Natural killer cell treated with Interleukin-12 subunit alpha and Interleukin-12 subunit beta and Interleukin-15 and Interleukin-18, amount 100 ng/mL, for 72 hours (primary cell): ENCODE measurements around the gene GMIP. TPM values are rescaled to one million over a fixed set of nuclear protein-coding genes. Genes with fewer than 3 reads are reported as not detected.
A peak's percentile ranks its signal among the peaks of the same experiment; 100 is the strongest.
"Not testable (repeated sequence)": the region's sequence is repeated elsewhere in the genome, so short reads cannot be mapped to it uniquely, and the experiment has no call there.

ENCODE experiments used
- ATAC-seq, 2 donors: fragments of 150-1000 bp; cut with Tn5 transposase in 1 of 2; sonication (Bioruptor Pico), chemical (Tn5 transposase) in 1 of 2; 2 replicates each; pipeline ENCODE4 v1.10.0; 2021
- DNase-seq: peaks from one replicate; pipeline ENCODE4 v3.0.0; 2022; ENCODE audit warnings: low spot score
- H3K27ac Mint-ChIP-seq, 2 donors: 1 replicate in 1 of 2; 2 replicates in 1 of 2; pipeline ENCODE4 v1.8.0; 2022; ENCODE audit warnings: mixed read lengths in 2 of 2, mild to moderate bottlenecking in 1 of 2, moderate library complexity in 1 of 2
- H3K27me3 Mint-ChIP-seq, 2 donors: 1 replicate in 1 of 2; 2 replicates in 1 of 2; pipeline ENCODE4 v1.8.0; 2022; ENCODE audit warnings: mixed read lengths in 2 of 2
- H3K36me3 Mint-ChIP-seq: one replicate; pipeline ENCODE4 v1.8.0; 2022; ENCODE audit warnings: mixed read lengths
- H3K4me1 Mint-ChIP-seq, 2 donors: 1 replicate in 1 of 2; 2 replicates in 1 of 2; pipeline ENCODE4 v1.8.0; 2022; ENCODE audit warnings: low read depth in 2 of 2, mixed read lengths in 2 of 2, mild to moderate bottlenecking in 1 of 2
- H3K4me3 Mint-ChIP-seq: one replicate; pipeline ENCODE4 v1.8.0; 2022; ENCODE audit warnings: mixed read lengths
- H3K9me3 Mint-ChIP-seq: 2 replicates; pipeline ENCODE4 v1.8.0; 2022; ENCODE audit warnings: mixed read lengths
- total RNA-seq, 2 donors: library from RNA; stranded (reverse); gene quantifications; one replicate each; pipeline ENCODE4 v1.2.3, GENCODE V29; 2022

GMIP gene
- total RNA-seq, 2 donors from 2014 or later, result 87.2 to 112 TPM

- no peaks in the 10 kb centered on the region for H3K27me3 Mint-ChIP-seq
- H3K4me3 Mint-ChIP-seq, result no peak overlapping the region
- H3K4me1 Mint-ChIP-seq, result peaks cover 22 to 24% of the 10 kb centered on the region in 2 donors
- no peaks in the 10 kb centered on the region for H3K9me3 Mint-ChIP-seq
- ATAC-seq, result no peak
- peak overlapping the region in 1 of 2 donors; percentile 33 for H3K27ac Mint-ChIP-seq
- DNase-seq, result no peak
- no peaks in the 10 kb centered on the region for H3K36me3 Mint-ChIP-seq
Measured at GRCh38 chr19:19624032-19624570, 19.4 kb downstream of the GMIP start.

GRCh38 chr19:19623383-19623782 lies 20.1 kb downstream of the GMIP start:
- no peak for DNase-seq
- Mint-ChIP-seq H3K36me3 (no peaks in the 10 kb centered on the region), H3K4me3 (no peak overlapping the region), H3K27me3 (no peaks in the 10 kb centered on the region), H3K9me3 (no peaks in the 10 kb centered on the region), H3K27ac (peak overlapping the region in 1 of 2 donors; percentile 33), H3K4me1 (peaks cover 26 to 29% of the 10 kb centered on the region in 2 donors)
- no peak for ATAC-seq

DNA sequence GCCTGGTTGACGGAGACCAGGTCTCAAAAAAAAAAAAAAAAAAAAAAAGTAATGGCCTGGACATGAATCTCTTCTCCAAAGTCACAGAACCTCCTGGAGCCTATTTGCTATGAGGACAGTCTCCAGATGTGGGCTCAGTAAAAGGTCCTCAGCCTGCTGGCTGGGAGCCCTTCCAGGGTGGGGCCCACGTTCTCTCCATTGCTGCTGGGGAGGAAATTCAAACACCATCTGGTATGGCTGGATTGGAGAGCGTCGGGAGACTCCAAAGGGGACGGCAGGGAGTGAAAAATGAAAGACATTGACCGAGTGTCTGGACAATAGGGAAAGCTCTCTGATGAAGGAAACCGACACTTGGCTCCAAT lies 23.6 kb downstream of the GMIP start:
- no peaks in the 10 kb centered on the region for H3K9me3 Mint-ChIP-seq
- H3K4me3 Mint-ChIP-seq, result no peak overlapping the region
- peaks cover 6% of the 10 kb centered on the region for H3K36me3 Mint-ChIP-seq
- peaks cover 30 to 34% of the 10 kb centered on the region in 2 donors for H3K4me1 Mint-ChIP-seq
- no peaks in the 10 kb centered on the region for H3K27me3 Mint-ChIP-seq
- no peak overlapping the region for H3K27ac Mint-ChIP-seq
- DNase-seq, result no peak
- no peak for ATAC-seq

DNA sequence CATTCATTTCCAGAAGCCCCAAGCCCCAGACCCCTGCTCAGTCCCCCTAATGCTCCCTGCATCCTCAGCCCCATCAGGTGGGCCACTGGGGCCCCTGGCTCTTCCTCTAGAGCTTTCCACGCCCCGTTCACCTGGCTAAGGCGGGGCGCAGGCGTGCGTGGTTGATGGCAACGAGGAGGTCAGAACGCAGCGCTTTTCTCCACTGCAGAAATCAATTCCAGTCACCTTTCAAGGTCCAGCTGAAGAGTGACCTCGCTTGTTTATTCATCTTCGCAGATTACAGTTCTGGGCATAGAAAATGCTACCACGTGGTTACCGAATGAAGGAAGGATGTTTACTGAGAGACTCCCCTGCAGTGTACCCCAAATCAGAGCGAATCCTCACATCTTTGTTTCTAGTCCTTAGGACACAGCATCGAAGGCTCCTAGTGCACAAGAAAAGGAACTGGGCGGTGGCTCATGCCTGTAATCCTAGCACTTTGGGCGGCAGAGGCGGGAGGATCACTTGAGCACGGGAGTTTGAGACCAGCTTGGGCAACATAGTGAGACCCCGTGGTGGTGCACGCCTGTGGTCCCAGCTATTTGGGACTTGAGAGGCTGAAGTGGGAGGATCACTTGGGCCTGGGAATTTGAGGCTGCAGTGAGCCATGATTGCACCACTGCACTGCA lies 24.1 kb downstream of the GMIP start:
- no peaks in the 10 kb centered on the region for H3K9me3 Mint-ChIP-seq
- H3K4me3 Mint-ChIP-seq, result peak overlapping the region; percentile 91
- ATAC-seq (no peak), DNase-seq (no peak)
- H3K36me3 Mint-ChIP-seq, result peaks cover 6% of the 10 kb centered on the region
- H3K27ac Mint-ChIP-seq, result peak overlapping the region; percentile 61 to 87
- H3K4me1 Mint-ChIP-seq, result peaks cover 33 to 38% of the 10 kb centered on the region in 2 donors
- H3K27me3 Mint-ChIP-seq, result no peaks in the 10 kb centered on the region

DNA sequence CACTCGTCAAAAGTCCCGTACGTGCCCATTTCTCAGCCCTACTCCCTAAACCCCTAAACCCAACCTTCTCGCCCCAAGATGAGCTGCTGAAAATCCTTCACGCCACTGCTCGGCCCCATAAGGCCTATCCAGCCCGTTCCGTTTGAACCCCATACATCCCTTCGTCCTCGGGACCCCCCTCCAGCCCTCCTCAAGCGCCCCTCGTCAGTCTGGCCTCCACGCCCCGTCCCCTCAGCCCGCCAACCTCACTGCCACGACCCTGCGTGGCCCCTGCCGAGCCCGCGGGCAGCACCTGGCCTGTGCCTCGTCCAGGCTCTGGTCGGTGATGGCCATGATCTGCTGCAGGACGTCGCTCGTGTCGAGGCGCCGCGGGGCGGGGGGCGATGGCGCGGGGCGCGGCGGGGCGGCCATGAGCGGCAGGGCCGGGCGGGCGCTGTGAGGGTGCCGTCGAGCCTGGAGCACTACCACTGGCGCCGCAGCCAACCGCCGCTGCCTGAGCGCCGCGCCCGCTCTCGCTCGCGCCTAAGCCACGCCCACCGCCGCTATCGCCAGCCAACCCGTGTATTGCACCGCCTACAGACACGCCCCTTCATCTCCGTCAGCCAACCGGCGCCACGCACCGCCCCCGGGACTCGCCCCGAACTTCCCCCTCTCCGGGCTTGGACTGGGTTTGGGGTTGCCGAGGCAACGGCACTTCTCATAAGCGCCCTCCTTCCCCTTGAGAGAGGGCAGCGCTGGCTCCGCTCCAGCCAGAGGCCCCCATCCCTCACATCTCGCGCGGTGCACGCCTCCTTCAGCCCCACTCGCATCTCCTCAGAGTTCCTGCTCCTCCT lies 25.0 kb downstream of the GMIP start, which contains the start of gene PBX4:
Gene PBX4 (minus strand): TSS at position 469 of the 833 bp plus-strand sequence. CDS start 58 bp downstream, at position 411.
- H3K4me1 Mint-ChIP-seq, result peaks cover 41 to 45% of the 10 kb centered on the region in 2 donors
- ATAC-seq, result peak; percentile 97 to 98

DNA sequence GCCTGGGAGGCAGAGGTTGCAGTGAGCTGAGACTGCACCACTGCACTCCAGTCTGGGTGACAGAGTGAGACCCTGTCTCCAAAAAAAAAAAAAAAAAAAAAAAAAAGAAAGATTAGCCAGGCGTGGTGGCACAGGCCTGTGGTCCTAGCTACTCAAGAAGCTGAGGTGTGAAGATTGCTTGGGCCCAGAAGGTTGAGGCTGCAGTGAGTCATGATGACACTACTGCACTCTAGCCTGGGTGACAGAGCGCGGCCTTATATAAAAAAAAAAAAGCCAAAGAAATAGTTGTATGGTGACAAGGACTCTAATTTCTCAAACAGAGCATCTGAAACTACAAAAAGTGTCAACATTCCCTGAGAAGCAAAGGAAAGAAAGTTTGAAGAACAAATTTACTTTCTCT lies 28.4 kb downstream of the GMIP start:
- H3K9me3 Mint-ChIP-seq, result no peaks in the 10 kb centered on the region
- peak overlapping the region; percentile 87 to 92 for H3K27ac Mint-ChIP-seq
- H3K27me3 Mint-ChIP-seq, result no peaks in the 10 kb centered on the region
- ATAC-seq (peak; percentile 70 to 76), DNase-seq (peak; percentile 79)
- peaks cover 6% of the 10 kb centered on the region for H3K36me3 Mint-ChIP-seq
- H3K4me1 Mint-ChIP-seq, result peaks cover 44 to 46% of the 10 kb centered on the region in 2 donors
- H3K4me3 Mint-ChIP-seq, result peak overlapping the region; percentile 85

More for the DNA sequence above, 25.0 kb downstream of the GMIP start, which contains the start of gene PBX4:
- Mint-ChIP-seq H3K9me3 (no peaks in the 10 kb centered on the region), H3K36me3 (peaks cover 6% of the 10 kb centered on the region), H3K27me3 (no peaks in the 10 kb centered on the region), H3K4me3 (peak within 1 kb of the TSS; percentile 91), H3K27ac (peak within 1 kb of the TSS; percentile 61 to 87)
- DNase-seq, result peak; percentile 98

- Mint-ChIP-seq H3K27ac (peak overlapping the region; percentile 87 to 92), H3K4me3 (peak overlapping the region; percentile 85), H3K36me3 (peaks cover 6% of the 10 kb centered on the region), H3K4me1 (peaks cover 38 to 41% of the 10 kb centered on the region in 2 donors), H3K27me3 (no peaks in the 10 kb centered on the region), H3K9me3 (no peaks in the 10 kb centered on the region)
- no peak for ATAC-seq
- no peak for DNase-seq
Measured at GRCh38 chr19:19613506-19613905, 30.0 kb downstream of the GMIP start.

GRCh38 chr19:19610376-19611202 lies 32.9 kb downstream of the GMIP start:
- DNase-seq (no peak), ATAC-seq (no peak)
- Mint-ChIP-seq H3K4me3 (no peak overlapping the region), H3K27me3 (no peaks in the 10 kb centered on the region), H3K9me3 (no peaks in the 10 kb centered on the region), H3K36me3 (peaks cover 6% of the 10 kb centered on the region), H3K4me1 (peaks cover 24 to 26% of the 10 kb centered on the region in 2 donors), H3K27ac (no peak overlapping the region)

DNA sequence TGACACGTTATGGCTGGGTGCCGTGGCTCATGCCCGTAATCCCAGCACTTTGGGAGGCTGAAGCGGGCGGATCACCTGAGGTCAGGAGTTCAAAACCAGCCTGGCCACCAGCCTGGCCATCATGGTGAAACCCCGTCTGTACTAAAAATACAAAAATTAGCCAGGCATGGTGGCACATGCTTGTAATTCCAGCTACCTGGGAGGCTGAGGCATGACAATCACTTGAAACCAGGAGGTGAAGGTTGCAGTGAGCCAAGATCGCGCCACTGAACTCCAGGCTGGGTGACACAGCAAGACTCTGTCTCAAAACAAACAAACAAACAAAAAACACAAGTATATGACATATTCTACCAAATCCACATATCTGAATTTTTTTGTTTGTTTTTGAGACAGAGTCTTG lies 36.8 kb downstream of the GMIP start:
- H3K27ac Mint-ChIP-seq, ATAC-seq, H3K4me3 Mint-ChIP-seq, H3K36me3 Mint-ChIP-seq, DNase-seq, H3K27me3 Mint-ChIP-seq, H3K9me3 Mint-ChIP-seq: not testable (repeated sequence)
- peaks cover 13 to 16% of the 10 kb centered on the region in 2 donors for H3K4me1 Mint-ChIP-seq

DNA sequence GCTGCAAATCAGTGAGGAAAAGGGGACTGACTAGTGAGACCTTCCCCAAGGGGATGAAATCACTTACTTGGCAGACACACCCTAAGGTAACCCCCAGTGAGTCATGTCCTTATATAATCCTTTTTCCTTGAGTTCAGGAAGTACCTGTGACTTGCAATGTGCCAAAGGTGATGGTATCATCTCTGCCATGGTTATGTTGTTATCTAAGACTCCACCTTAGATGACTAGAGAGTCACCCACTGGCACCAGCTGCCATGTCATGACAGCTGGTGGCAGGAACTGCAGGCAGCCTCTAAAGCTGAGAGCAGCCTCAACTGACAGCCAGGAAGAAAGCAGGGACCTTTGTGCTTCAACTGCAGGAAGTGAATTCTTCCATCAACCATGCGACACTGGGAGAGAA lies 37.4 kb downstream of the GMIP start:
- no peaks in the 10 kb centered on the region for H3K9me3 Mint-ChIP-seq
- H3K4me3 Mint-ChIP-seq, result no peak overlapping the region
- DNase-seq (no peak), ATAC-seq (peak; percentile 28 to 56)
- H3K27me3 Mint-ChIP-seq, result no peaks in the 10 kb centered on the region
- H3K4me1 Mint-ChIP-seq, result peaks cover 19 to 22% of the 10 kb centered on the region in 2 donors
- H3K27ac Mint-ChIP-seq, result peak overlapping the region in 1 of 2 donors; percentile 72
- peaks cover 5% of the 10 kb centered on the region for H3K36me3 Mint-ChIP-seq

- peak overlapping the region; percentile 80 to 81 for H3K27ac Mint-ChIP-seq
- ATAC-seq (no peak), DNase-seq (no peak)
- peaks cover 8% of the 10 kb centered on the region for H3K36me3 Mint-ChIP-seq
- peaks cover 32 to 34% of the 10 kb centered on the region in 2 donors for H3K4me1 Mint-ChIP-seq
- no peaks in the 10 kb centered on the region for H3K27me3 Mint-ChIP-seq
- H3K4me3 Mint-ChIP-seq, result peak overlapping the region; percentile 6
- no peaks in the 10 kb centered on the region for H3K9me3 Mint-ChIP-seq
Measured at GRCh38 chr19:19602713-19603324, 40.6 kb downstream of the GMIP start.

- Mint-ChIP-seq H3K9me3 (no peaks in the 10 kb centered on the region), H3K4me1 (peaks cover 38 to 40% of the 10 kb centered on the region in 2 donors), H3K36me3 (peaks cover 8% of the 10 kb centered on the region), H3K4me3 (no peak overlapping the region), H3K27me3 (no peaks in the 10 kb centered on the region), H3K27ac (peak overlapping the region; percentile 80 to 81)
- DNase-seq, result no peak
- no peak for ATAC-seq
Measured at GRCh38 chr19:19602136-19602712, 41.2 kb downstream of the GMIP start.
